Epithelial cell of esophagus (primary cell): ENCODE measurements around the gene POPDC2.

Source experiments
- DNase-seq: peaks from one replicate; pipeline ENCODE4 v3.0.0; 2010; ENCODE audit warnings: low read depth
- H3K4me3 ChIP-seq: 2 replicates; pipeline ENCODE4 v1.5.1; 2011; ENCODE audit warnings: mild to moderate bottlenecking, low read length, control low read depth
- TF ChIP-seq, protein P1 (sequence below): IDR thresholded peaks from 2 replicates; pipeline ENCODE4 v1.5.1; 2011; ENCODE audit warnings: low read depth, mild to moderate bottlenecking, low read length, control low read depth, inconsistent platforms; ENCODE audit not compliant: insufficient read depth; ENCODE audit errors: missing control alignments

Gene POPDC2

DNA sequence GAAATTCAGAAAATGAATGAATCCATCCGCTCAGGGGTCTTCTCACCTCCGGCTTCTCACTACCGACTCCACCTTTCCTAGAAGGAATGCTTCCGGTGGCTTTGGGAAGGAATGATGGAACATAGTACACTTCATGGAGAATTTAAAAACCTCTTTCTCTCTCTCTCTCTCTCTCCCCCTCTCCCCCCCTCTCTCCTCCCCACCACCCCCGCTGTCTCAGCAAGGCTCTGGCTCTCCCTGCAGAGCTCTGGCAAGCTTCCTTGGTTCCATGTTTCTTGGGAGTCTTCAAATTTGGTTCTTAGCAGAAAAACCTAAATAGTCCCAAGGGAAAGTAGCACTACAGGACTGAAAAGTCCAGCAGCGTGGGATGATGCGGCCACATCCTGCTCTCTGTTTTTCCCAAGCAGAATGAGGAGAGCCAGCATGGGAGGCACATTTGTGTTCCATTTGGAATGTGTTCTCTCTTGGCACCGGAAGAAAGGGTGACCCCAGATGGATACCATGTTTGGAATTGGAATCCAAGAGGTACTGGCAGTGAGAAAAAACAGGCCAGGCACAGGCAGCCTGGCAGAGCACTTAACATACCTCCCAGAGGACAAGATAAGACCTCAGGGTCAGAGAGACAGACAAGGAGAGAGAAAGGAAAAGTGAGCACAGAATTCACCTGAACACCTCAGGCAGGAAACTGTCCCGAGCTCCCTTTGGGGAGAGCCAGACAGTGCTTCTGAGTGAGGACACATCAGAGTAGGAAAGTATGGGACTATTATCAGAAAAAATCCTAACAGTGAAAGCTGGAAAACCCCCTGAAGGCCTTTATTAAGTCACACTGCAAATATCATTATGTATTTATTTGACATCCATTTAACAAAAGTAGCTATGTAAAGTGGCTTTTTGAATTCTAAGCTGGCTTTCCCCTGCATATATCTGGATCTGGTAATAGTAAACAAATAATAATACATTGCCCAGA, at the start of gene POPDC2:
TSS of gene POPDC2 (minus strand) at position 116 of the 967 bp plus-strand sequence. CDS start 166 bp downstream, outside the sequence.
- TF ChIP-seq, protein P1, sequence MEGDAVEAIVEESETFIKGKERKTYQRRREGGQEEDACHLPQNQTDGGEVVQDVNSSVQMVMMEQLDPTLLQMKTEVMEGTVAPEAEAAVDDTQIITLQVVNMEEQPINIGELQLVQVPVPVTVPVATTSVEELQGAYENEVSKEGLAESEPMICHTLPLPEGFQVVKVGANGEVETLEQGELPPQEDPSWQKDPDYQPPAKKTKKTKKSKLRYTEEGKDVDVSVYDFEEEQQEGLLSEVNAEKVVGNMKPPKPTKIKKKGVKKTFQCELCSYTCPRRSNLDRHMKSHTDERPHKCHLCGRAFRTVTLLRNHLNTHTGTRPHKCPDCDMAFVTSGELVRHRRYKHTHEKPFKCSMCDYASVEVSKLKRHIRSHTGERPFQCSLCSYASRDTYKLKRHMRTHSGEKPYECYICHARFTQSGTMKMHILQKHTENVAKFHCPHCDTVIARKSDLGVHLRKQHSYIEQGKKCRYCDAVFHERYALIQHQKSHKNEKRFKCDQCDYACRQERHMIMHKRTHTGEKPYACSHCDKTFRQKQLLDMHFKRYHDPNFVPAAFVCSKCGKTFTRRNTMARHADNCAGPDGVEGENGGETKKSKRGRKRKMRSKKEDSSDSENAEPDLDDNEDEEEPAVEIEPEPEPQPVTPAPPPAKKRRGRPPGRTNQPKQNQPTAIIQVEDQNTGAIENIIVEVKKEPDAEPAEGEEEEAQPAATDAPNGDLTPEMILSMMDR, result no peak
- no peak within 1 kb of the TSS for H3K4me3 ChIP-seq
- no peak for DNase-seq

DNA sequence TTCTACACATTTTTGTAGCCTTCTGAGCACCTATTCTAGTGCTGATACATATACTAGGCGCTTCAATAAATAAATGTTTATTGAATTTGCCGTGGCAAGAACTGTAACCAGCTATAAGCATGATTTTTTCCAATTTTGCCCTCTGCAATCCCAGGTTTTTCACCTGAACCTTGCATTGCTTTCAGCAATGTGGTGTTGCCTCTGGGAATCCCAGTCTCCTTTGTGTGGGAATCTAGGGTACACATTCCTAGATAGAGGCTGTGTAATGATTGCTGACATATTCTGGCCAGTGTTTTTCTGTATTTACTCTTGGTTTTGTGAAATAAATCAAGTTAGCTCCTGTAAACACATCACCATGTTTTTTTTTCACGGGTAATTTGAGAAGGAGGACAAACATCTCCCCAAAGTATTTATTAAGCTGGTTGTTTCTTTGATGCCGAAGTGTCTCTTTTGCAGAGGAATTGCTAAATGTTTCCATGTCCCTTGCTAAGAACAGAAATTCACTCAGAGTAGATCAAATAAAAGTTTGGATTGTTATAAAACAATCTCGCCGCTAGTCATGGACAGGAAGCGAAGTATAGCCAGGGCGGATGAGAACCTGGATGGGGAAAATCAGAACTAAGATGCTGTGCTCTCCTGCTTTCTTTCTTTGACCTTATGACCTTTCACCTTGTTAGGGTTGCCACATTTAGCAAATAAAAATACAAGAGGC, 43.6 kb upstream of the POPDC2 start:
- no peak overlapping the region for H3K4me3 ChIP-seq
- no peak for DNase-seq

DNA sequence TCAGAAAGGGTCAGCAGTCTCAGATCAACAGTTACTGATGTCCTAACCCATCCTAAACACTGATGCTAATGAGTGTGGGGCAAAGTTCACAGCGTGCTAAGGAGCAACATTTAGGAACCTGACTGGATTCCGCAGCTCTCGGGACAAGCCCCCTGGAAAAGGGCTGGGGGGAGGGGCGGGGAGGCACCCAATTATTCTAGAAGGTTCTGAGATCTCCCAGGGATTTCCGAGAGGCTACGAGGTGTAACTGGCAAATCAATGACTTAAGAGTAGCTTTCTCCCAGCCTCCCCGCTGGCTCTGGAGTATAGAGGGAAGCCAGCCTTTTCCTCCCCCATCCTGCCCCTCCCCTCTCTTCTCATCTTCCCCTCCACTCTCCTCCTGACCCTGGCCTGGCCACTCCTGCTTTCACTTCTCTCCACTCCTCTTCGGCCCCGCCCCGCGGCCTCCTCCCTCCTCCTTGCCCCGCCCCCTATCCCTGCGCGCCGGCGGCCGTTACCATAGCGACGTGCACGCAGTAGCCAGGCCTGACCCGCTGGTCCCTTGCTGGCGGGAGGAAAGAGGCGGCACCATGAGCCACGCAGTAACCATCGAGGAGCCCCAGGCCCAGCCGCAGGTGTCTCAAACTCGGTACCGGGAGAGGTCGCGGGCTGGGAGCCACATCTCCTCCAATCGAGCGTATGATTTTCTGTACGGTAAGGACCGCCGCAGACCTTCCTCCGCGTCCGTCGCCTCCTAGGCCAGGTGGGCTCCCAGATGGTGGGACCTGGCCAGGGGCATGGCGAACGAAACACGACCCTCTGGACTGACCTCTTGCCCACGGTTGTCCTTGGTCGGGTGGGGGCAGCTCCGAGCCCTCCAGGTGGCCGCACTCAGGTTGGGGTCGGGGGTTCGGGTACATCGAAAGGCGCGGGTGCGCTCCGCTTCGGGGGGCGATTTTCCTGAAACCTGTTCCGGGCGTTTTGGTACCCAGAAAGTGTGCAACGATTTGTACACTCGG, 42.4 kb upstream of the POPDC2 start, which contains the start of gene CFAP91:
TSS of gene CFAP91 (plus strand) at position 493 of the 998 bp plus-strand sequence. CDS start at position 570, 77 bp downstream.
- TF ChIP-seq, protein P1, result no peak
- peak; percentile 86 for DNase-seq
- H3K4me3 ChIP-seq, result peak within 1 kb of the TSS; percentile 41

More for the DNA sequence above, 43.6 kb upstream of the POPDC2 start:
- TF ChIP-seq, protein P1, result no peak

GRCh38 chr3:119700920-119701734, 40.7 kb upstream of the POPDC2 start:
- TF ChIP-seq, protein P1, result no peak
- no peak overlapping the region for H3K4me3 ChIP-seq
- DNase-seq, result no peak

GRCh38 chr3:119700269-119700919, 40.0 kb upstream of the POPDC2 start:
- peak; percentile 58 for DNase-seq
- TF ChIP-seq, protein P1, result no peak

More at GRCh38 chr3:119700269-119700919, 40.0 kb upstream of the POPDC2 start:
- no peak overlapping the region for H3K4me3 ChIP-seq
